HG03575 (cell line): ENCODE results near the gene OR4E1.
"Not testable (repeated sequence)": the region's sequence is repeated elsewhere in the genome, so short reads cannot be mapped to it uniquely, and the experiment has no call there.

Experiments used
- ATAC-seq: cut with Tn5 transposase; IDR thresholded peaks from one replicate; pipeline ENCODE4 v1.9.1; 2021; ENCODE audit not compliant: unreplicated experiment, insufficient number of reproducible peaks, low FRiP score; ENCODE audit errors: extremely low read depth

Gene OR4E1

GRCh38 chr14:21668377-21668776 is 5.2 kb downstream of the OR4E1 start:
- no peak for ATAC-seq

GRCh38 chr14:21656980-21657379 is 16.6 kb downstream of the OR4E1 start:
- ATAC-seq = no peak

GRCh38 chr14:21654215-21654614 is 19.4 kb downstream of the OR4E1 start:
- ATAC-seq = no peak

- ATAC-seq = no peak
Observed at GRCh38 chr14:21653331-21653885, 20.2 kb downstream of the OR4E1 start, which contains the start of gene OR4E2. OR4E2 (plus strand) TSS chr14:21653835; CDS start chr14:21665083, 11,248 bp downstream.

GRCh38 chr14:21652209-21652808 is 21.3 kb downstream of the OR4E1 start:
- ATAC-seq = no peak

- ATAC-seq = no peak
Observed at GRCh38 chr14:21647380-21647779, 26.2 kb downstream of the OR4E1 start.

- ATAC-seq = no peak
Observed at GRCh38 chr14:21643407-21643806, 30.2 kb downstream of the OR4E1 start.

GRCh38 chr14:21642683-21643082 is 30.9 kb downstream of the OR4E1 start:
- ATAC-seq = no peak

GRCh38 chr14:21634840-21635239 is 38.8 kb downstream of the OR4E1 start, which contains the start of gene OR10G2:
OR10G2 (minus strand) TSS chr14:21634940; CDS start chr14:21634842, 98 bp downstream.
- ATAC-seq = no peak

GRCh38 chr14:21631084-21631483 is 42.5 kb downstream of the OR4E1 start:
- no peak for ATAC-seq

GRCh38 chr14:21630503-21630902 is 43.1 kb downstream of the OR4E1 start:
- ATAC-seq = not testable (repeated sequence)

GRCh38 chr14:21626491-21627230 is 47.0 kb downstream of the OR4E1 start:
- no peak for ATAC-seq
